A172 (cell line): Measurements from ENCODE around the gene PPFIBP2. TPM values are rescaled to one million over a fixed set of nuclear protein-coding genes. Genes with fewer than 3 reads are reported as not detected.
"Not testable (repeated sequence)": the region's sequence is repeated elsewhere in the genome, so short reads cannot be mapped to it uniquely, and the experiment has no call there.

ENCODE experiments used
- DNase-seq: peaks from one replicate; pipeline ENCODE4 v3.0.0-alpha.2; 2015; ENCODE audit warnings: low spot score
- total RNA-seq: library from RNA; depleted of rRNA; stranded (reverse); fragments of >200 nt; shearing (Covaris generic); gene quantifications from 2 replicates; pipeline ENCODE4 v1.2.3, GENCODE V29; 2014

Gene PPFIBP2
- total RNA-seq, 1 experiment from 2014 or later = 3.1 TPM

- DNase-seq = no peak
These were observed 14.7 kb upstream of the PPFIBP2 start for GRCh38 chr11:7499081-7499480.

GRCh38 chr11:7500251-7500650 is 13.5 kb upstream of the PPFIBP2 start:
- DNase-seq = no peak

- no peak for DNase-seq
These were observed 12.5 kb upstream of the PPFIBP2 start for GRCh38 chr11:7501251-7501650.

- DNase-seq = no peak
These were observed 11.9 kb upstream of the PPFIBP2 start for GRCh38 chr11:7501894-7502293.

- DNase-seq = no peak
These were observed 7.6 kb upstream of the PPFIBP2 start for GRCh38 chr11:7506243-7506642.

GRCh38 chr11:7508087-7508486 is 5.7 kb upstream of the PPFIBP2 start:
- DNase-seq = no peak

GRCh38 chr11:7509966-7510365 is 3.8 kb upstream of the PPFIBP2 start:
- DNase-seq = no peak

- DNase-seq = no peak
These were observed 2.4 kb upstream of the PPFIBP2 start for GRCh38 chr11:7511401-7511800.

- DNase-seq = no peak
These were observed 1.1 kb upstream of the PPFIBP2 start for GRCh38 chr11:7512525-7513233.

- DNase-seq = no peak
These were observed 346 bp downstream of the PPFIBP2 start for GRCh38 chr11:7514099-7514591.

- DNase-seq = no peak
These were observed 1.7 kb downstream of the PPFIBP2 start for GRCh38 chr11:7515447-7515886.

- DNase-seq = no peak
These were observed 2.7 kb downstream of the PPFIBP2 start for GRCh38 chr11:7516475-7516874.

GRCh38 chr11:7517743-7518142 is 3.9 kb downstream of the PPFIBP2 start:
- not testable (repeated sequence) for DNase-seq

- no peak for DNase-seq
These were observed 5.2 kb downstream of the PPFIBP2 start for GRCh38 chr11:7518811-7519562.

- DNase-seq = no peak
These were observed 6.5 kb downstream of the PPFIBP2 start for GRCh38 chr11:7520011-7520942.

GRCh38 chr11:7520981-7521487 is 7.2 kb downstream of the PPFIBP2 start:
- DNase-seq = no peak

GRCh38 chr11:7522121-7522520 is 8.3 kb downstream of the PPFIBP2 start:
- DNase-seq = no peak

GRCh38 chr11:7522546-7522945 is 8.7 kb downstream of the PPFIBP2 start:
- no peak for DNase-seq

- DNase-seq = no peak
These were observed 9.8 kb downstream of the PPFIBP2 start for GRCh38 chr11:7523416-7524210.

- DNase-seq = no peak
These were observed 10.8 kb downstream of the PPFIBP2 start for GRCh38 chr11:7524462-7525235.
